Uterus (tissue), 4 donors: ENCODE data around the gene CAPNS1. TPM values are rescaled to one million over a fixed set of nuclear protein-coding genes. Genes with fewer than 3 reads are reported as not detected.
"Not testable (repeated sequence)": the region's sequence is repeated elsewhere in the genome, so short reads cannot be mapped to it uniquely, and the experiment has no call there.

Source experiments
- DNase-seq, 2 donors: peaks; one replicate each; pipeline ENCODE4 v3.0.0-alpha.2; 2019 to 2020
- H3K27ac ChIP-seq, 2 donors: fragments of 200-600 bp; sonication (generic); 1 replicate in 1 of 2; 2 replicates in 1 of 2; pipeline ENCODE4 v1.5.1; 2016 to 2018
- H3K27me3 ChIP-seq, 2 donors: fragments of 200-600 bp; sonication (generic); one replicate each; pipeline ENCODE4 v1.5.1; 2018 to 2019; ENCODE audit warnings: control low read depth in 1 of 2
- H3K36me3 ChIP-seq, 2 donors: fragments of 200-600 bp; sonication (generic); one replicate each; pipeline ENCODE4 v1.5.1; 2019; ENCODE audit warnings: control low read depth in 1 of 2
- H3K4me1 ChIP-seq, 2 donors: fragments of 200-600 bp; sonication (generic); one replicate each; pipeline ENCODE4 v1.5.1; 2018 to 2019; ENCODE audit warnings: control low read depth in 1 of 2
- H3K4me3 ChIP-seq, 2 donors: fragments of 200-600 bp; sonication (generic); 1 replicate in 1 of 2; 2 replicates in 1 of 2; pipeline ENCODE4 v1.5.1; 2018 to 2019; ENCODE audit warnings: mild to moderate bottlenecking in 1 of 2
- H3K9me3 ChIP-seq, 2 donors: fragments of 200-600 bp; sonication (generic); one replicate each; pipeline ENCODE4 v1.5.1; 2019; ENCODE audit warnings: control low read depth in 1 of 2
- CTCF ChIP-seq, 4 experiments: fragments of 200-600 bp in 2 of 4; fragments of 450-650 bp in 2 of 4; sonication (generic) in 2 of 4; IDR thresholded peaks; one replicate each; pipeline ENCODE4 v1.5.1; 2016 to 2019; ENCODE audit warnings: antibody characterized with exemption in 4 of 4, mild to moderate bottlenecking in 2 of 4, moderate library complexity in 1 of 4
- POLR2A ChIP-seq, 2 donors: fragments of 450-650 bp; IDR thresholded peaks; one replicate each; pipeline ENCODE4 v1.6.1; 2016; ENCODE audit warnings: antibody characterized with exemption in 2 of 2, mild to moderate bottlenecking in 1 of 2, moderate library complexity in 1 of 2
- intact Hi-C: fragments of 100-400 bp; cut with DNase I; formaldehyde crosslinking; loops from one replicate; pipeline ENCODE4 v1.15.1; 2023; ENCODE audit warnings: low total_unique reads
- total RNA-seq, 4 donors: library from RNA; depleted of rRNA in 3 of 4; stranded (reverse); fragments of >200 nt in 3 of 4; gene quantifications; one replicate each; pipeline versions ENCODE4 v1.1.0 to v1.2.4, GENCODE V29; 2014 to 2023
- donor health status: DM: yes; HTN: yes; CAD: no.

The CAPNS1 gene
- total RNA-seq, 4 donors from 2014 or later, result 134 to 511 (median 179) TPM

GRCh38 chr19:36128392-36128736 is 11.5 kb upstream of the CAPNS1 start:
- no peak for DNase-seq
- Histone ChIP-seq H3K36me3 (no peaks in the 10 kb centered on the region), H3K27me3 (no peaks in the 10 kb centered on the region), H3K9me3 (no peaks in the 10 kb centered on the region), H3K4me1 (no peaks in the 10 kb centered on the region), H3K4me3 (peak overlapping the region; percentile 36 to 44), H3K27ac (peak overlapping the region; percentile 90 to 91)
- intact Hi-C loops, result loop anchor here (5.0 kb wide), 1 partner anchor 44 kb away; no protein-coding TSS in a partner anchor
- no peak for TF ChIP-seq POLR2A (IDR thresholded peaks at IDR 0.05)

- not testable (repeated sequence) for H3K27ac ChIP-seq
Measured at GRCh38 chr19:36131221-36131620, 8.6 kb upstream of the CAPNS1 start.

GRCh38 chr19:36134867-36135266 is 5.0 kb upstream of the CAPNS1 start:
- H3K9me3 ChIP-seq, H3K27me3 ChIP-seq, intact Hi-C loops, H3K4me1 ChIP-seq, H3K27ac ChIP-seq, H3K36me3 ChIP-seq, H3K4me3 ChIP-seq, DNase-seq: not testable (repeated sequence)

More at GRCh38 chr19:36131221-36131620, 8.6 kb upstream of the CAPNS1 start:
- H3K36me3 ChIP-seq, H3K4me3 ChIP-seq, H3K4me1 ChIP-seq, intact Hi-C loops, DNase-seq, H3K27me3 ChIP-seq, H3K9me3 ChIP-seq: not testable (repeated sequence)

- TF ChIP-seq POLR2A (IDR thresholded peaks at IDR 0.05), result no peak
- TF ChIP-seq CTCF (IDR thresholded peaks at IDR 0.05), result no peak
- Histone ChIP-seq H3K27ac (peak overlapping the region in 1 of 2 donors; percentile 23), H3K36me3 (no peaks in the 10 kb centered on the region), H3K27me3 (no peaks in the 10 kb centered on the region), H3K4me3 (no peak overlapping the region), H3K9me3 (no peaks in the 10 kb centered on the region), H3K4me1 (peaks cover 0 to 10% of the 10 kb centered on the region in 2 donors)
- intact Hi-C loops, result no loop called here
- DNase-seq, result peak in 1 of 2 donors; percentile 50
Measured at GRCh38 chr19:36136964-36137686, 2.7 kb upstream of the CAPNS1 start.

- peaks cover 0 to 10% of the 10 kb centered on the region in 2 donors for H3K4me1 ChIP-seq
- no peaks in the 10 kb centered on the region for H3K27me3 ChIP-seq
- H3K36me3 ChIP-seq, result no peaks in the 10 kb centered on the region
- intact Hi-C loops, result no loop called here
- H3K4me3 ChIP-seq, result peak overlapping the region; percentile 80 to 92
- TF ChIP-seq CTCF (IDR thresholded peaks at IDR 0.05), result no peak
- TF ChIP-seq POLR2A (IDR thresholded peaks at IDR 0.05), result no peak
- peak overlapping the region; percentile 95 to 97 for H3K27ac ChIP-seq
- no peaks in the 10 kb centered on the region for H3K9me3 ChIP-seq
- DNase-seq, result no peak
Measured at GRCh38 chr19:36139120-36139472, 770 bp upstream of the CAPNS1 start.

GRCh38 chr19:36140304-36141038 is 605 bp downstream of the CAPNS1 start:
- H3K36me3 ChIP-seq, result no peaks in the 10 kb centered on the region
- no peak for TF ChIP-seq CTCF (IDR thresholded peaks at IDR 0.05)
- no peak for TF ChIP-seq POLR2A (IDR thresholded peaks at IDR 0.05)
- intact Hi-C loops, result no loop called here
- no peaks in the 10 kb centered on the region for H3K9me3 ChIP-seq
- H3K4me1 ChIP-seq, result peaks cover 0 to 10% of the 10 kb centered on the region in 2 donors
- H3K27me3 ChIP-seq, result no peaks in the 10 kb centered on the region
- H3K27ac ChIP-seq, result peak overlapping the region; percentile 95 to 97
- H3K4me3 ChIP-seq, result peak overlapping the region; percentile 80 to 92
- DNase-seq, result peak; percentile 48 to 60
